ENCODE results near the gene PCDHB7. TPM values are rescaled to one million over a fixed set of nuclear protein-coding genes. Genes with fewer than 3 reads are reported as not detected.

Gene PCDHB7
- 0.37 TPM in 1 of 2 replicates, not detected in the other for total RNA-seq

GRCh38 chr5:141172381-141173204, at the start of gene PCDHB7:
TSS of gene PCDHB7 (plus strand) at chr5:141172644. CDS start at chr5:141172836, 192 bp downstream.

GRCh38 chr5:141135030-141135717, 37.3 kb upstream of the PCDHB7 start, which contains the start of gene PCDHB5:
TSS of gene PCDHB5 (plus strand) at chr5:141135206. CDS start at chr5:141135435, 229 bp downstream.

GRCh38 chr5:141149812-141150211, 22.6 kb upstream of the PCDHB7 start, which contains the start of gene PCDHB6:
TSS of gene PCDHB6 (plus strand) at chr5:141150057. CDS start at chr5:141150258, 201 bp downstream.

GRCh38 chr5:141177577-141178191, 5.2 kb downstream of the PCDHB7 start, which contains the start of gene PCDHB8:
TSS of gene PCDHB8 (plus strand) at chr5:141177790. CDS start at chr5:141178035, 245 bp downstream.

GRCh38 chr5:141182248-141182647, 9.8 kb downstream of the PCDHB7 start, which contains the start of gene PCDHB16:
TSS of gene PCDHB16 (plus strand) at chr5:141182387. CDS start at chr5:141182560, 173 bp downstream.

GRCh38 chr5:141186897-141187512, 14.6 kb downstream of the PCDHB7 start, which contains the start of gene PCDHB9:
TSS of gene PCDHB9 (plus strand) at chr5:141187161. CDS start at chr5:141187319, 158 bp downstream.

GRCh38 chr5:141192110-141192725, 19.8 kb downstream of the PCDHB7 start, which contains the start of gene PCDHB10:
TSS of gene PCDHB10 (plus strand) at chr5:141192353. CDS start at chr5:141192553, 200 bp downstream.

GRCh38 chr5:141199359-141200235, 27.2 kb downstream of the PCDHB7 start, which contains the start of gene PCDHB11:
TSS of gene PCDHB11 (plus strand) at chr5:141199627. CDS start at chr5:141199775, 148 bp downstream.

GRCh38 chr5:141208478-141208877, 36.0 kb downstream of the PCDHB7 start, which contains the start of gene PCDHB12:
TSS of gene PCDHB12 (plus strand) at chr5:141208719. CDS start at chr5:141208908, 189 bp downstream.

GRCh38 chr5:141213656-141214339, 41.4 kb downstream of the PCDHB7 start, which contains the start of gene PCDHB13:
TSS of gene PCDHB13 (plus strand) at chr5:141213919. CDS start at chr5:141214124, 205 bp downstream.

GRCh38 chr5:141223112-141223783, 50.8 kb downstream of the PCDHB7 start, which contains the start of gene PCDHB14:
TSS of gene PCDHB14 (plus strand) at chr5:141223343. CDS start at chr5:141223506, 163 bp downstream.

Other genes with a start within 250 kb of the PCDHB7 start
- not detected in 2 replicates for gene PCDHAC1, start 246.3 kb upstream of the PCDHB7 start, total RNA-seq
- under 0.01 and 0.37 TPM in 2 replicates for gene PCDHAC2, start 206.2 kb upstream of the PCDHB7 start, total RNA-seq
- gene PCDHB1, start 121.3 kb upstream of the PCDHB7 start, total RNA-seq = not detected in 2 replicates
- gene PCDHB2, start 78.0 kb upstream of the PCDHB7 start, total RNA-seq = 0.59 and 1.5 TPM in 2 replicates
- gene PCDHB3, start 72.2 kb upstream of the PCDHB7 start, total RNA-seq = 0.20 and 0.73 TPM in 2 replicates
- gene PCDHB4, start 50.8 kb upstream of the PCDHB7 start, total RNA-seq = 0.37 TPM in 1 of 2 replicates, not detected in the other
- gene PCDHB5, start 37.4 kb upstream of the PCDHB7 start, total RNA-seq = under 0.01 and 0.20 TPM in 2 replicates
- under 0.01 TPM in 2 replicates for gene PCDHB6, start 22.6 kb upstream of the PCDHB7 start, total RNA-seq
- under 0.01 TPM in 2 replicates for gene PCDHB8, start 5.1 kb downstream of the PCDHB7 start, total RNA-seq
- gene PCDHB16, start 9.7 kb downstream of the PCDHB7 start, total RNA-seq = 0.20 and 0.37 TPM in 2 replicates
- under 0.01 TPM in 2 replicates for gene PCDHB9, start 14.5 kb downstream of the PCDHB7 start, total RNA-seq
- under 0.01 TPM in 2 replicates for gene PCDHB10, start 19.7 kb downstream of the PCDHB7 start, total RNA-seq
- 0.37 TPM in 1 of 2 replicates, not detected in the other for gene PCDHB11, start 27.0 kb downstream of the PCDHB7 start, total RNA-seq
- gene PCDHB12, start 36.1 kb downstream of the PCDHB7 start, total RNA-seq = not detected in 2 replicates
- gene PCDHB13, start 41.3 kb downstream of the PCDHB7 start, total RNA-seq = under 0.01 TPM in 2 replicates
- gene PCDHB14, start 50.7 kb downstream of the PCDHB7 start, total RNA-seq = under 0.01 and 0.20 TPM in 2 replicates
- gene PCDHB15, start 72.8 kb downstream of the PCDHB7 start, total RNA-seq = under 0.01 TPM in 1 of 2 replicates, not detected in the other
- gene SLC25A2, start 131.4 kb downstream of the PCDHB7 start, total RNA-seq = 0.37 and 0.39 TPM in 2 replicates
- 33.1 and 40.5 TPM in 2 replicates for gene TAF7, start 148.1 kb downstream of the PCDHB7 start, total RNA-seq
- 0.37 and 0.59 TPM in 2 replicates for gene PCDHGA1, start 157.9 kb downstream of the PCDHB7 start, total RNA-seq
- 1.4 and 1.5 TPM in 2 replicates for gene PCDHGA2, start 166.1 kb downstream of the PCDHB7 start, total RNA-seq
- gene PCDHGA3, start 171.2 kb downstream of the PCDHB7 start, total RNA-seq = 0.73 and 1.2 TPM in 2 replicates
- 0.73 and 1.2 TPM in 2 replicates for gene PCDHGB1, start 177.5 kb downstream of the PCDHB7 start, total RNA-seq
- 1.5 and 3.5 TPM in 2 replicates for gene PCDHGA4, start 182.4 kb downstream of the PCDHB7 start, total RNA-seq
- 1.1 and 2.0 TPM in 2 replicates for gene PCDHGB2, start 187.3 kb downstream of the PCDHB7 start, total RNA-seq
- 0.73 and 1.2 TPM in 2 replicates for gene PCDHGA5, start 191.5 kb downstream of the PCDHB7 start, total RNA-seq
- gene PCDHGB3, start 197.6 kb downstream of the PCDHB7 start, total RNA-seq = 2.2 and 2.9 TPM in 2 replicates
- gene PCDHGA6, start 201.2 kb downstream of the PCDHB7 start, total RNA-seq = 2.2 and 2.9 TPM in 2 replicates
- gene PCDHGA7, start 210.1 kb downstream of the PCDHB7 start, total RNA-seq = 1.8 and 2.5 TPM in 2 replicates
- gene PCDHGB4, start 215.1 kb downstream of the PCDHB7 start, total RNA-seq = 5.9 and 8.8 TPM in 2 replicates
- gene PCDHGA8, start 220.0 kb downstream of the PCDHB7 start, total RNA-seq = 1.5 and 1.8 TPM in 2 replicates
- gene PCDHGB5, start 225.3 kb downstream of the PCDHB7 start, total RNA-seq = 8.8 and 12.1 TPM in 2 replicates
- gene PCDHGA9, start 230.1 kb downstream of the PCDHB7 start, total RNA-seq = 2.9 and 4.3 TPM in 2 replicates
- gene PCDHGB6, start 235.4 kb downstream of the PCDHB7 start, total RNA-seq = 2.5 and 2.6 TPM in 2 replicates
- 6.8 and 7.7 TPM in 2 replicates for gene PCDHGA10, start 240.3 kb downstream of the PCDHB7 start, total RNA-seq
- 5.9 and 6.6 TPM in 2 replicates for gene PCDHGB7, start 245.0 kb downstream of the PCDHB7 start, total RNA-seq
- 11.8 and 13.9 TPM in 2 replicates for gene PCDHGA11, start 248.4 kb downstream of the PCDHB7 start, total RNA-seq

Data from subcutaneous preadipocyte (primary cell).